Measurements from ENCODE around the gene RPF1.

DNA sequence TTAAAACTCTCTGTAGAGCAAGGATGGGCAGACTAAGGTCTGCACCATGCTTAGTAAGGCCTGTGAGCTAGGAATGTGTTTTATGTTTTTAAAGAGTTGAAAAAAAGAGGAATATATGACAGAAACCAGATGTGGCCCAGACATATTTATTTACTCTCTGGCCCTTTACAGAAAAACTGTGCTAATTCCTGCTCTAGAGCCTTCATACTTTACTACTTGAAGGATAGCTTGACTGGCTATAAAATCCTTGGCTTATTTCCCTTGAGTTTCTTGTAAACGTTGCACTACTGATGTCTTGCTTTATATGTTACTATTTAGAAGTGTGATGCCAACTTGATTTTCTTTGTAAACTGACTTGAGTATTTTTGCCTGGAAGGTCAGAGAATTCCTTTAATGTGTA lies 61.7 kb downstream of the RPF1 start:
- TF ChIP-seq EP300 (IDR thresholded peaks at IDR 0.05) (no peak), POLR2A (IDR thresholded peaks at IDR 0.05) (no peak), POLR2AphosphoS5 (IDR thresholded peaks at IDR 0.05) (no peak)
- TF ChIP-seq, protein P1, sequence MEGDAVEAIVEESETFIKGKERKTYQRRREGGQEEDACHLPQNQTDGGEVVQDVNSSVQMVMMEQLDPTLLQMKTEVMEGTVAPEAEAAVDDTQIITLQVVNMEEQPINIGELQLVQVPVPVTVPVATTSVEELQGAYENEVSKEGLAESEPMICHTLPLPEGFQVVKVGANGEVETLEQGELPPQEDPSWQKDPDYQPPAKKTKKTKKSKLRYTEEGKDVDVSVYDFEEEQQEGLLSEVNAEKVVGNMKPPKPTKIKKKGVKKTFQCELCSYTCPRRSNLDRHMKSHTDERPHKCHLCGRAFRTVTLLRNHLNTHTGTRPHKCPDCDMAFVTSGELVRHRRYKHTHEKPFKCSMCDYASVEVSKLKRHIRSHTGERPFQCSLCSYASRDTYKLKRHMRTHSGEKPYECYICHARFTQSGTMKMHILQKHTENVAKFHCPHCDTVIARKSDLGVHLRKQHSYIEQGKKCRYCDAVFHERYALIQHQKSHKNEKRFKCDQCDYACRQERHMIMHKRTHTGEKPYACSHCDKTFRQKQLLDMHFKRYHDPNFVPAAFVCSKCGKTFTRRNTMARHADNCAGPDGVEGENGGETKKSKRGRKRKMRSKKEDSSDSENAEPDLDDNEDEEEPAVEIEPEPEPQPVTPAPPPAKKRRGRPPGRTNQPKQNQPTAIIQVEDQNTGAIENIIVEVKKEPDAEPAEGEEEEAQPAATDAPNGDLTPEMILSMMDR (IDR thresholded peaks at IDR 0.05) = no peak
